ENCODE measurements around the gene ZNF511.
"Not testable (repeated sequence)": the region's sequence is repeated elsewhere in the genome, so short reads cannot be mapped to it uniquely, and the experiment has no call there.

ZNF511 gene

DNA sequence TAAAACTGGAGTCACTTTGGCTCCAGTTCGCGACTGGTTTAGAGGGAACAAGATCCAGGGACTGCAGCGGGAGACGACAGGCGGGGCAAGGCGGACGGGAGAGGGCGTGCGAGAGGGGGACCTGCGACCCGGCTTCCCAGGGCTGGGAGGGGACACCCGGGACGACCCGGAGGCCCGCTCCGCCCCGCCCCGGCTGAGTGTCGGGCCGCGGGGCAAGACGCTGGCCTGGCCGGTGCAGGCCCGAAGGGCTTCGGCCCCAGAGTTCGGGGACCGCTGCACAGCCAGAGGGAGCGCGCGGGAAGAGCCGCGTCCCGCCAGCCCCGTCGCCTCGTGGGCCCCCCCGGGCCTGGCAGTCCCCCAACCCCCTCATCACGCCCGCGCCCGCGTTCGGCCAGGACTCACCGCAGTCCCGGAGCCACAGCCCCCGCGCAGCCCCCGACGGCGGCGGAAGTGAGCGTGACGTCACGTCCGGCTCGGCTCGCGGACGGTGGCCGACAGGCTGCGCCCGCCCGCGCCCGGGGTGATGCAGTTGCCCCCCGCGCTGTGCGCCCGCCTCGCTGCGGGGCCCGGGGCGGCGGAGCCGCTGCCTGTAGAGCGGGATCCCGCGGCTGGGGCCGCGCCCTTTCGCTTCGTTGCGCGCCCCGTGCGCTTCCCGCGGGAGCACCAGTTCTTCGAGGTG, at the start of gene ZNF511, which contains the start of gene TUBGCP2:
Gene ZNF511, plus strand, starts transcription at position 494 of the 679 bp plus-strand sequence. Its CDS starts 30 bp downstream, at position 524.
Gene TUBGCP2, minus strand, starts transcription at position 452 of the 679 bp plus-strand sequence. CDS start 5,931 bp downstream, outside the sequence.
- peak; percentile 84 for DNase-seq

- DNase-seq = no peak
Measured at GRCh38 chr10:133259602-133259989, 49.1 kb upstream of the ZNF511 start.

GRCh38 chr10:133260895-133261725, 47.6 kb upstream of the ZNF511 start:
- peak; percentile 26 for DNase-seq

- peak; percentile 66 for DNase-seq
Measured at GRCh38 chr10:133261726-133262325, 46.9 kb upstream of the ZNF511 start.

- DNase-seq = no peak
Measured at GRCh38 chr10:133262696-133263095, 46.0 kb upstream of the ZNF511 start.

GRCh38 chr10:133263674-133264073, 45.0 kb upstream of the ZNF511 start:
- DNase-seq = no peak

DNA sequence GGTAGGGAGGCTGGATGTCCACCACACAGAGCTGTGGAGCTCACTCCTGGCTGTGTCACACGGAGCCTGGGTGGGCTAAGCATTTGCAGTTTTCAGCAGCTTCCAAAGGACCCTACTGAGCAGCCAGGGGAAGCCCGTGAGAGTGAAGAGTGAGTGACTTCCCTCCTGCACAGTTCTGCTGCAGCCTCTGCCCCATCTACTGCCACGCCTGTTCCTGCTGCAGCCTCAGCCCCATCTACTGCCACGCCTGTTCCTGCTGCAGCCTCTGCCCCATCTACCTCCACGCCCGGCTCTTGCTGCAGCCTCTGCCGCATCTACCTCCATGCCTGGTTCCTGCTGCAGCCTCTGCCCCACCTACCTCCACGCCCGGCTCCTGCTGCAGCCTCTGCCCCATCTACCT, 44.3 kb upstream of the ZNF511 start:
- no peak for DNase-seq

DNA sequence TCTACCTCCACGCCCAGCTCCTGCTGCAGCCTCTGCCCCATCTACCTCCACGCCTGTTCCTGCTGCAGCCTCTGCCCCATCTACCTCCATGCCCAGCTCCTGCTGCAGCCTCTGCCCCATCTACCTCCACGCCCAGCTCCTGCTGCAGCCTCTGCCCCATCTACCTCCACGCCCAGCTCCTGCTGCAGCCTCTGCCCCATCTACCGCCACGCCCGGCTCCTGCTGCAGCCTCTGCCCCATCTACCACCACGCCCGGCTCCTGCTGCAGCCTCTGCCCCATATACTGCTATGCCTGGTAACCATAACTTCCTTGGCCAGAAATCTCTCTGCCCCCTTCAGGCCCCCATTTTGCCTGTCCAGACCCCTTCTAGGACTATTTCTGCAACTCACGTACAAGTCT, 43.7 kb upstream of the ZNF511 start:
- not testable (repeated sequence) for DNase-seq

DNA sequence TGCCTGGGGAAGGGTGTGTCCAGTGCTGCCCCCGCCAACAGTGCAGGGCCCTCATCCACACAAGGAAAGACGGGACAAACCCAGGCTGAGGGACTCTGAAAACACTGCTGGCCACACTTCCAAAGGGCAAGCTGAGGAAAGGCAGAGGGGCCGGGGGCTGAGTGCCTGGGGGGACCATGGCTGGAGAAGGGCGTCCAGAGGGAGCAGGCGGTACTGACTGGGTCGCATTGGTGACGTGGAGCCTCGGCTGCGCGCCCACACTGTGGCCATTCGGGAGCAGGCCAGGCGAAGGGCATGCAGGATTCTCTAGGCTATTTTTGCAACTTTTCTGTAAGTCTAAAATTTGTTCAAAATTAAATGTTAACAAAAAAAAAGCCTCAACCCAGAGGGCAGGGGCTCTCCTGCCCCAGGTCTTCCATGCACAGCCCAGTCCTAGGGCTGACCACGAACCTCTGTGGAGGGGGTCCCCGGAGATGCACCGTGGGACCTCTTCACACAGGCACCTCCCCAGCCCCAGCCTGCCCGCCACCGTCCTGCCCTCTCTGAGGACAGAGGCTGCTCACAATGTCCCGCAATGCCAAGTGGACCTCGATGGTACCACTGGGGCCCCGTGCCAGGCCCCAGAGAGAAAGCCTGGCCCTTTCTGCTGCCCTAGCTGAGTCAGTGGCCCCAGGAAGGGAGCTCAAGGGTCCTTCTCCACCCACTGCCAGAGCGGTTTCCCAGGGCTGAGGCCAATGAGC, 42.5 kb upstream of the ZNF511 start:
- DNase-seq = no peak

GRCh38 chr10:133267293-133267692, 41.4 kb upstream of the ZNF511 start:
- no peak for DNase-seq

DNA sequence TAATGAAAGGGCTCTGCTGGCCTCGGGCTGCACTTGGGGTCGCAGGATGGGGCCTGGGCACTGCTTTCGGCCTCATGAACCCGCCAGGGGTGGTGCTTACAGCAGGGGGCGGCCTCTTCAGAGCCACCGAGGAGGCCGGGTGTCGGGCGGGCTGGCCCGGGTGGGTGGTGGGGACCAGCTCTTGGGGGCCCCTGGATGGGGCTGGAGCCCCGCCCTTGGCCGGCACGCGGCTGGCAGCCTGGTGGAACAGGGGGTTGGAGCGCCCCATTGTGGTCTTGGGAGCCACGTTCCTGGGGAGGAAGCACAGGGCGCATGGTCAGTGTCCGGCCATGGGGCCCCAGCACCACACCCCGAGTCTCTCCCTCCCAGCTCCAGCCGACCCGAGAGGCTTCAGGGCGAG, 40.9 kb upstream of the ZNF511 start:
- DNase-seq = no peak

DNA sequence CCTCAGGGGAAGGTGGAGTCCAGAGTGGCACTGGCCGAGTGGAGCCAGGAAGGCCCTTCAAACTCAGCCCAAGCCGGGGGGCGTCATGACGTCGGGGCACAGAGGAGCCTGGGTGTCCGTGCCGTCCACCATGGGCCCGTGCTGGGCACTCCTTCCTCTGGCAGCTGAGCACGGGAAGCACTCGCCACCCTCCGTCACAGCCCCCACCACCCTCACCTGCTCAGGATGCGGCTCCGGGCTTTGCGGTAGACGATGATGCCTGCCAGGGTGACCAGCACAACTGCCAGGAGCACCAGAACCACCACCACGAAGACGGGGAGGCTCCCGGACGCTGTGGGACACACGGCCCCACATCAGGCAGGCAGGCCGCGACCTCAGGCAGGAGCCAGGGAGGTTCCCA, 40.2 kb upstream of the ZNF511 start:
- DNase-seq = no peak

DNA sequence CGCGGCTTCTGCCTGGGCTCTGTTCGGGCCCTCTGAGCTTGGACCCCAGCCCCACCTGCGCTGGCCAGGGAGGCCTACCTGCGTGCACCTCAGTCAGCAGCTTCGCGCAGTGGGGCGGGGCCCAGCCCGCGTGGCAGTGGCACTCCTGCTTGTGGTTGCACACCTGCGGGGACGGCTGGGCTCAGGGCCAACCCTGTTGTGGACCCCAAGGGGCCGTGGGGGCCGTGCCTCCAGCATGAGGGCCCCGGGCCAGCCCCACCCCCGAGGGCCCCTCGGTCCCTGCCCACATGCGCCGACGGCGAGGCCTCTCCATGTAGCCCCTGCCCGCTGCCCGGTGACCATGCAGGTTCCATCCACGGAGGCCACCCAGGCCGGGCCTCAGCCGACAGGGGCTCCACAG, 39.3 kb upstream of the ZNF511 start:
- DNase-seq = no peak

DNA sequence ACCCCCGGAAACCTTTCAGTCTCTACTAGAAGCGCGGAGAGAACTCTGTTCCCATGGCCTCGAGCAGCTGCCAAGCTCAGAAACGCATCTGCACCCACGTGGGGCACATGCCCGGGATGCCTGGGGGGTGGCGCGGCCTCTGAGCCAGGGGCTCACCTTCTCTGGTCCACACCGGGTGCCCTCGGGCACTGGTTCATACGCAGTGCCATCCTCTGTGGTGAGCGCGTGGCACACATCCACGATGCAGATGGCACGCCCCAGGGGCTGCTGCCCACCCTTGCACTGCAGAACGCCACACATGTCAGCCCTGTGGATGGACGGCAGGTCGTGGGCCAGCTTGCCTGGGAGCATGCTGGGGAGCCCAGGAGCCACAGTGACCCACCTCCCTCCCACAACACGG, 38.5 kb upstream of the ZNF511 start:
- DNase-seq = no peak

DNA sequence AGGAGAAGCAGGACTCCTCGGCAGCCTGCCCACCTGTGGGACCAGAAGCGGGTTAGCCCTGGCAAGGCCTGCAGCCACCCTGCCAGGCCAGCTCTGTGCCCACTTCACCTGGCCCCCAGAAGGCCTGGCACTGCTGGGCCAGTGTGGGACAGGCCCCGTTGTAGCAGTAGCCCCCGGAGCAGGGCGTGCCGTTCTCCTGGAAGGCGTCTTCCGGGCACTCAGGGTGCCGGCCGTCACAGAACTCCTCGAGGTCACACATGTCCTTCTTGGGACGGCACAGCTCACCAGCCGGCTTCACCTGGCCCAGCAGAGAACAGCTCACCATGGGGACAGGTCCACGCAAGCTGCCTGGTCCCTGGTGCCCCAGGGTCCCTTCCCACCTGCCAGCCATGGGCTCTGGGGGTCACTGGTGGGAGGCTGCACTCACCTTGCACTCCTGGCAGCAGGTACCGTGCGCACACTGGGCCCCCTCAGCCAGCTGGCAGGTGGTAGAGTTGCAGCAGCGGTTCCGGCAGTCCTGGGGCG, 37.9 kb upstream of the ZNF511 start:
- no peak for DNase-seq

DNA sequence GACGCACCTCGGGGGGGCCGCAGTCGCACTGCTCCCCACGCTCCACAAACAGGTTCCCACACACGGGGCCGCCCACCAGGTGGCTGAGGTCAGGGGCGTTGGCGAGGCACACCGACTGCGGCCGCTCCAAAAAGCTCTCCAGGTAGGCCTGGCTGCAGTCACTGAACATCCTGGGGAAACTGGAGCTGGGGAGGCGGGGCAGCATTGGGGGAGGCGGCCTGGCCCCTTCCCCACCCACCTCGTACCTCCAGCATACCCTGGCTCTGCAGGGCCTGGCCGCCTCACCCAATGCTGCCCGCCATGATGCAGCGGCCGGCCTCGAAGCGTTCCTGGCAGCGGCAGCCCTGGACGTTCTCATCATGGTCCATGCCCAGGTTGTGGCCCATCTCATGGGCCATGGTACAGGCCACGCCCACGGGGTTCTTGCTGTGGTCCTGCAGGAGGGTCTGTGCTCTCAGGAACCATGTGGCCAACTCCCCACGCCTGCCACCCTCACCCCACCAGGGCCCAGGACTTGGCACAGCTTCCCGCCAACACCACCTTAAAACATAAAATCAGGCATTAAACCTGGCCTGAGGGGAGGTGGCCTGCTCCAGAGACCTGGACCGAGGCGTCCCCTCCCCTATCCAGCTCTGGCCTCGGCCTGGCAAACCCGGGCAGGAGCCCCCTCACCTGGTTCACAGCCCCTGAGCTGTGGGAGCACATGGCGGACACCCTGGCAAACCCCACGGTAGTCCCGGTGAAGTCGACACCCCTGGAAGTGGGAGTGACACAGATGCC, 37.0 kb upstream of the ZNF511 start:
- no peak for DNase-seq

- no peak for DNase-seq
Measured at GRCh38 chr10:133272301-133272963, 36.3 kb upstream of the ZNF511 start.

- no peak for DNase-seq
Measured at GRCh38 chr10:133272964-133273420, 35.7 kb upstream of the ZNF511 start.

GRCh38 chr10:133273534-133274143, 35.1 kb upstream of the ZNF511 start:
- no peak for DNase-seq

DNA sequence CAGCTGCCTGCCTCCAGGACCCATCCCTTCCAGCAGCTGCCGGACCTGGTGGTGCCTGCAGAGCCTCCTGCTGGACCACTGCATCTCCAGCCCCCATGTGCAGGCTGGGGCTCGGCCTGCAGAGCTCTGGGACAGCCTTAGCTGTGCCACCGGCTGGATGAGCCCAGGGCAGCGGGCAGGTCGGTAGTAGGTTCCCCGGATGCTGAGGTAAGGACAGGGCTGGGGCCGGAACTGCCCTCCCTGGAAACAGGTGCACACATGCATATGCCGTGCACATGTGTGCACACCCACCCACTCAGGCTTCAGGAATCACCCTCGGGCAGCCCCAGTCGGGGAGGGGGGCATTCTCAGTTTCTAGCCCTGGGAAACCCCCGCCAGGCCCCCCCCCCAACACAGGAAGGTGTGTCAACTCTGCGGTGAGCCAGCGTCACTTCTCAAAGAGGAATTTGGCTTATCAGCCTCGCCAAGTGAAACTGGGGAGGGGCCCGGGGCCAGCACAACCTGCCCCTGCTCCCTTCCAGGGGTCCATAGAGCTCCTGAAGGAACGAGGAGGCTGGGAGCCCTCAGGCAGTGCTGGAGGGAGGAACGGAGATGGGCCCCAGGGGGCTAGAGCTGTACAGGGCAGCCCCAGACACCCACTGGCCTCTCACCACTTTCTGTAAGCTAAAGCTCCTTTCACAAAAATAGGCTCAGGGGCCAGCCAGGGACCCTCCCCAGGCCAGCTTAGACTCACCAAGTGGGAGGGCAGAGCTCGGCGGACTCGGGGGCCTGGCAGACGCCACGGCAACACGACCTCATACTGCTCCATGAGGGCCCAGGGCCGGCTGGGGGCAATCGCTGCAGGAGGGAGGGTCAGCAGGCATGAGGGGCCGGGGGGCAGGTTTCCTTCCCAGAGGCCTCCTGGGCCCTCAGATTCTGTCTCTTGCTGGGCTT, 33.7 kb upstream of the ZNF511 start:
- DNase-seq = no peak
